MM.1S (cell line): Measurements from ENCODE around the gene EFCAB6.

Source experiments
- DNase-seq: peaks from one replicate; pipeline ENCODE4 v3.0.0-alpha.2; 2015
- H2AFZ ChIP-seq: fragments of 300-600 bp; sonication (generic); 2 replicates; pipeline ENCODE4 v1.6.0; 2016; ENCODE audit warnings: antibody characterized with exemption, low read length
- H3F3A ChIP-seq: fragments of 300-600 bp; sonication (generic); 2 replicates; pipeline ENCODE4 v1.6.1; 2016; ENCODE audit warnings: mild to moderate bottlenecking, antibody characterized with exemption, low read length, moderate library complexity, mixed read lengths; ENCODE audit not compliant: insufficient read depth
- H3K27ac ChIP-seq: fragments of 300-600 bp; sonication (generic); 2 replicates; pipeline ENCODE4 v1.5.1; 2016; ENCODE audit warnings: mild to moderate bottlenecking, low read length
- H3K27me3 ChIP-seq: fragments of 300-600 bp; sonication (generic); replicated peaks from 2 replicates; pipeline ENCODE4 v1.6.0; 2016; ENCODE audit warnings: low read length; ENCODE audit not compliant: insufficient read depth
- H3K36me3 ChIP-seq: fragments of 300-600 bp; sonication (generic); replicated peaks from 2 replicates; pipeline ENCODE4 v1.6.1; 2016; ENCODE audit warnings: mild to moderate bottlenecking, low read length, mixed read lengths; ENCODE audit not compliant: insufficient read depth
- H3K4me1 ChIP-seq: fragments of 300-600 bp; sonication (generic); 2 replicates; pipeline ENCODE4 v1.6.1; 2016; ENCODE audit warnings: low read length, mixed read lengths
- H3K4me2 ChIP-seq: fragments of 300-600 bp; sonication (generic); 2 replicates; pipeline ENCODE4 v1.6.0; 2016; ENCODE audit warnings: low read depth, low read length
- H3K4me3 ChIP-seq: fragments of 300-600 bp; sonication (generic); 2 replicates; pipeline ENCODE4 v1.5.1; 2016; ENCODE audit warnings: low read length, mixed read lengths
- H3K79me2 ChIP-seq: fragments of 300-600 bp; sonication (generic); 2 replicates; pipeline ENCODE4 v1.6.1; 2016; ENCODE audit warnings: mixed run types, low read length, mixed read lengths
- H3K9ac ChIP-seq: fragments of 300-600 bp; sonication (generic); 2 replicates; pipeline ENCODE4 v1.6.1; 2016; ENCODE audit warnings: low read length, mixed read lengths
- H3K9me2 ChIP-seq: fragments of 300-600 bp; sonication (generic); replicated peaks from 2 replicates; pipeline ENCODE4 v1.6.1; 2016; ENCODE audit warnings: mild to moderate bottlenecking, low read length, mixed read lengths; ENCODE audit not compliant: insufficient read depth
- H3K9me3 ChIP-seq: fragments of 300-600 bp; sonication (generic); replicated peaks from 2 replicates; pipeline ENCODE4 v1.6.1; 2016; ENCODE audit warnings: mild to moderate bottlenecking, low read length, mixed read lengths; ENCODE audit not compliant: insufficient read depth
- H4K20me1 ChIP-seq: fragments of 300-600 bp; sonication (generic); 2 replicates; pipeline ENCODE4 v1.6.1; 2016; ENCODE audit warnings: mild to moderate bottlenecking, low read length, moderate library complexity, mixed read lengths; ENCODE audit not compliant: insufficient read depth
- CTCF ChIP-seq: fragments of 300-600 bp; sonication (generic); IDR thresholded peaks from 2 replicates; pipeline ENCODE4 v1.5.1; 2016; ENCODE audit warnings: antibody characterized with exemption, low read length, mixed read lengths
- EZH2 ChIP-seq: fragments of 300-600 bp; sonication (generic); optimal IDR thresholded peaks from 2 replicates; pipeline ENCODE3; 2017; ENCODE audit warnings: low read depth, mild to moderate bottlenecking, antibody characterized with exemption, low read length, mixed read lengths
- EZH2phosphoT487 ChIP-seq: fragments of 300-600 bp; sonication (generic); IDR thresholded peaks from 2 replicates; pipeline ENCODE4 v1.6.1; 2018; ENCODE audit warnings: antibody characterized with exemption, low read length

Gene EFCAB6

GRCh38 chr22:43782448-43782847, 29.7 kb downstream of the EFCAB6 start:
- Histone ChIP-seq H3K27ac (no peak overlapping the region), H4K20me1 (no peaks in the 10 kb centered on the region), H3K27me3 (no peaks in the 10 kb centered on the region; the same call in 1 of the 2 replicates), H3K9ac (no peak overlapping the region), H3K9me2 (no peaks in the 10 kb centered on the region), H3K36me3 (no peaks in the 10 kb centered on the region), H2AFZ (no peak overlapping the region), H3K9me3 (no peaks in the 10 kb centered on the region), H3K4me3 (no peak overlapping the region), H3K79me2 (no peaks in the 10 kb centered on the region), H3K4me1 (no peaks in the 10 kb centered on the region), H3K4me2 (no peak overlapping the region), H3F3A (no peaks in the 10 kb centered on the region)
- no peak for DNase-seq
- TF ChIP-seq EZH2phosphoT487 = no peak
- no peak for TF ChIP-seq CTCF
- TF ChIP-seq EZH2 = no peak

GRCh38 chr22:43777286-43777685, 34.8 kb downstream of the EFCAB6 start:
- no peak overlapping the region for H3K27ac ChIP-seq
- H3K9ac ChIP-seq = no peak overlapping the region
- H3K9me3 ChIP-seq = no peaks in the 10 kb centered on the region
- H3K36me3 ChIP-seq = no peaks in the 10 kb centered on the region
- no peaks in the 10 kb centered on the region for H3K4me1 ChIP-seq
- no peaks in the 10 kb centered on the region for H4K20me1 ChIP-seq
- no peaks in the 10 kb centered on the region for H3F3A ChIP-seq
- H3K9me2 ChIP-seq = no peaks in the 10 kb centered on the region
- TF ChIP-seq CTCF = no peak
- TF ChIP-seq EZH2phosphoT487 = no peak
- TF ChIP-seq EZH2 = no peak
- H2AFZ ChIP-seq = no peak overlapping the region
- DNase-seq = no peak
- no peaks in the 10 kb centered on the region for H3K27me3 ChIP-seq
- no peak overlapping the region for H3K4me2 ChIP-seq
- H3K79me2 ChIP-seq = no peaks in the 10 kb centered on the region
- H3K4me3 ChIP-seq = no peak overlapping the region

- Histone ChIP-seq H3K4me1 (no peaks in the 10 kb centered on the region), H3F3A (no peaks in the 10 kb centered on the region), H3K27ac (no peak overlapping the region), H4K20me1 (no peaks in the 10 kb centered on the region), H3K9me3 (no peaks in the 10 kb centered on the region), H3K4me3 (no peak overlapping the region), H3K4me2 (no peak overlapping the region), H3K36me3 (no peaks in the 10 kb centered on the region), H3K79me2 (no peaks in the 10 kb centered on the region), H3K27me3 (no peaks in the 10 kb centered on the region), H3K9ac (no peak overlapping the region), H3K9me2 (no peaks in the 10 kb centered on the region), H2AFZ (no peak overlapping the region)
- TF ChIP-seq EZH2phosphoT487 (no peak), CTCF (no peak), EZH2 (no peak)
- DNase-seq = no peak
These were observed 35.9 kb downstream of the EFCAB6 start for GRCh38 chr22:43776081-43776670.
